ENCODE measurements around the gene LSM12.

DNA sequence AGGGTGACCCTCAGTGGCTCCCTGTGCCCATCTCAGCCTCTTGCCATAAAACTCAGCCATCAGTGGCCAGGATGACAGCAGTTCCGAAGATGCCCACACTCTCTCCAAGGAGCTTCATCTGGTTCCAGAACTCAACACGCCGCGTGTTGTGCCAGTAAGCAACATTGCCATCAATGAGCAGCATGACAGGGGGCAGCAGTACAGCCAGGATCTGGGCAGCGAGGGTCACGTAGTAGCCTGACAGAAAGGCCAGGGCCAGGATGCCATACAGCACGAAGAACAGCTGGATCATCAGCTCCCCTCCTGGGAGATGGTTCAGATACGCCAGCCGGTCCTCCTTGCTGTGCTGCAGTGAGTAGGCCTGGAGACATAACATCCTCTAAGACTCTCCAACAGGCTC is 54.6 kb downstream of the LSM12 start:
- TF ChIP-seq, protein P1, sequence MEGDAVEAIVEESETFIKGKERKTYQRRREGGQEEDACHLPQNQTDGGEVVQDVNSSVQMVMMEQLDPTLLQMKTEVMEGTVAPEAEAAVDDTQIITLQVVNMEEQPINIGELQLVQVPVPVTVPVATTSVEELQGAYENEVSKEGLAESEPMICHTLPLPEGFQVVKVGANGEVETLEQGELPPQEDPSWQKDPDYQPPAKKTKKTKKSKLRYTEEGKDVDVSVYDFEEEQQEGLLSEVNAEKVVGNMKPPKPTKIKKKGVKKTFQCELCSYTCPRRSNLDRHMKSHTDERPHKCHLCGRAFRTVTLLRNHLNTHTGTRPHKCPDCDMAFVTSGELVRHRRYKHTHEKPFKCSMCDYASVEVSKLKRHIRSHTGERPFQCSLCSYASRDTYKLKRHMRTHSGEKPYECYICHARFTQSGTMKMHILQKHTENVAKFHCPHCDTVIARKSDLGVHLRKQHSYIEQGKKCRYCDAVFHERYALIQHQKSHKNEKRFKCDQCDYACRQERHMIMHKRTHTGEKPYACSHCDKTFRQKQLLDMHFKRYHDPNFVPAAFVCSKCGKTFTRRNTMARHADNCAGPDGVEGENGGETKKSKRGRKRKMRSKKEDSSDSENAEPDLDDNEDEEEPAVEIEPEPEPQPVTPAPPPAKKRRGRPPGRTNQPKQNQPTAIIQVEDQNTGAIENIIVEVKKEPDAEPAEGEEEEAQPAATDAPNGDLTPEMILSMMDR (IDR thresholded peaks at IDR 0.05; ENCODE audit: low read length), result no peak
- TF ChIP-seq EZH2phosphoT487 (IDR thresholded peaks at IDR 0.05; ENCODE audit: low read length), result no peak
